Thoracic aorta (tissue), 2 donors: ENCODE results near the gene TIAL1. TPM values are rescaled to one million over a fixed set of nuclear protein-coding genes. Genes with fewer than 3 reads are reported as not detected.

Experiments
- ATAC-seq: fragments of 150-250 bp; one replicate; pipeline ENCODE4 v1.8.0; 2017; ENCODE audit warnings: low read depth; ENCODE audit not compliant: insufficient number of reproducible peaks, low FRiP score
- DNase-seq: peaks from one replicate; pipeline ENCODE4 v3.0.0-alpha.2; 2020; ENCODE audit warnings: low spot score
- H3K27ac ChIP-seq, 2 donors: fragments of 200-600 bp; sonication (generic); 1 replicate in 1 of 2; 2 replicates in 1 of 2; pipeline ENCODE4 v1.5.1; 2016; ENCODE audit warnings: mild to moderate bottlenecking in 2 of 2, moderate library complexity in 2 of 2
- H3K27me3 ChIP-seq: fragments of 200-600 bp; sonication (generic); replicated peaks from 2 replicates; pipeline ENCODE4 v1.6.0; 2016; ENCODE audit warnings: mild to moderate bottlenecking; ENCODE audit not compliant: insufficient read depth
- H3K36me3 ChIP-seq: fragments of 200-600 bp; sonication (generic); one replicate; pipeline ENCODE4 v1.5.1; 2016
- H3K4me1 ChIP-seq, 2 donors: fragments of 200-600 bp; sonication (generic); 1 replicate in 1 of 2; 2 replicates in 1 of 2; pipeline versions ENCODE4 v1.5.1 to v1.6.0; 2016; ENCODE audit warnings: low read depth in 2 of 2, mild to moderate bottlenecking in 1 of 2; ENCODE audit not compliant: control insufficient read depth in 1 of 2
- H3K4me3 ChIP-seq: fragments of 200-600 bp; sonication (generic); 2 replicates; pipeline ENCODE4 v1.5.1; 2016; ENCODE audit warnings: mild to moderate bottlenecking
- H3K9me3 ChIP-seq: fragments of 200-600 bp; sonication (generic); 2 replicates; pipeline ENCODE4 v1.5.1; 2016
- total RNA-seq, 2 donors: library from RNA; depleted of rRNA; stranded (reverse); fragments of >200 nt; gene quantifications; one replicate each; pipeline versions ENCODE4 v1.1.0 to v1.2.3, GENCODE V29; 2016
- TF ChIP-seq, protein P1 (sequence below): fragments of 200-600 bp; sonication (generic); IDR thresholded peaks from one replicate; pipeline ENCODE4 v1.5.1; 2019; ENCODE audit warnings: antibody characterized with exemption

TIAL1 gene
- total RNA-seq, 2 donors from 2014 or later, result 72.4 to 79.5 TPM

GRCh38 chr10:119602241-119603095 lies 5.7 kb upstream of the TIAL1 start:
- no peaks in the 10 kb centered on the region for H3K9me3 ChIP-seq
- DNase-seq (no peak), ATAC-seq (no peak)
- TF ChIP-seq, protein P1, sequence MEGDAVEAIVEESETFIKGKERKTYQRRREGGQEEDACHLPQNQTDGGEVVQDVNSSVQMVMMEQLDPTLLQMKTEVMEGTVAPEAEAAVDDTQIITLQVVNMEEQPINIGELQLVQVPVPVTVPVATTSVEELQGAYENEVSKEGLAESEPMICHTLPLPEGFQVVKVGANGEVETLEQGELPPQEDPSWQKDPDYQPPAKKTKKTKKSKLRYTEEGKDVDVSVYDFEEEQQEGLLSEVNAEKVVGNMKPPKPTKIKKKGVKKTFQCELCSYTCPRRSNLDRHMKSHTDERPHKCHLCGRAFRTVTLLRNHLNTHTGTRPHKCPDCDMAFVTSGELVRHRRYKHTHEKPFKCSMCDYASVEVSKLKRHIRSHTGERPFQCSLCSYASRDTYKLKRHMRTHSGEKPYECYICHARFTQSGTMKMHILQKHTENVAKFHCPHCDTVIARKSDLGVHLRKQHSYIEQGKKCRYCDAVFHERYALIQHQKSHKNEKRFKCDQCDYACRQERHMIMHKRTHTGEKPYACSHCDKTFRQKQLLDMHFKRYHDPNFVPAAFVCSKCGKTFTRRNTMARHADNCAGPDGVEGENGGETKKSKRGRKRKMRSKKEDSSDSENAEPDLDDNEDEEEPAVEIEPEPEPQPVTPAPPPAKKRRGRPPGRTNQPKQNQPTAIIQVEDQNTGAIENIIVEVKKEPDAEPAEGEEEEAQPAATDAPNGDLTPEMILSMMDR, result no peak
- peaks cover 0 to 3% of the 10 kb centered on the region in 2 donors for H3K4me1 ChIP-seq
- no peak overlapping the region for H3K27ac ChIP-seq
- no peak overlapping the region for H3K4me3 ChIP-seq
- no peaks in the 10 kb centered on the region for H3K36me3 ChIP-seq
- no peaks in the 10 kb centered on the region for H3K27me3 ChIP-seq

DNA sequence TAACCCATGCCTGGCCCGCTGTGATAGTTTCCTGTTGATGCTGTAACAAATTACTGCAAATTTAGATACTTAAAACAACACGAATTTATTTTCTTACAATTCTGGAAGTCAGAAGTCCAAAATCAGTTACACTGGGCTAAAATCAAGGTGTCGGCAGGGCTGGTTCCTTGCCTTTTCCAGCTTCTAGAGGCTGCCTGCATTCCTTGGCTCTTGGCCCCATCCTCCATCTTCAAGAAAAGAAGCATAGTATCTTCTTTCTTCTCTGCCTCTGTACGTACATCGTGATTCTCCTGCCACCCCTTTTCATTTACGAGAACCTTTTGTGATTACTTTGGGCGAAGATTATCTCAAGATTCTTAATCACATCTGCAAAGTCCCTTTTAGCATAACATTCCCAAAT lies 1.6 kb upstream of the TIAL1 start:
- Histone ChIP-seq H3K27ac (no peak overlapping the region), H3K36me3 (no peaks in the 10 kb centered on the region), H3K4me3 (no peak overlapping the region), H3K4me1 (peaks cover 14 to 26% of the 10 kb centered on the region in 2 donors), H3K9me3 (no peaks in the 10 kb centered on the region), H3K27me3 (no peaks in the 10 kb centered on the region)
- DNase-seq, result no peak
- no peak for ATAC-seq
- TF ChIP-seq, protein P1, result no peak

DNA sequence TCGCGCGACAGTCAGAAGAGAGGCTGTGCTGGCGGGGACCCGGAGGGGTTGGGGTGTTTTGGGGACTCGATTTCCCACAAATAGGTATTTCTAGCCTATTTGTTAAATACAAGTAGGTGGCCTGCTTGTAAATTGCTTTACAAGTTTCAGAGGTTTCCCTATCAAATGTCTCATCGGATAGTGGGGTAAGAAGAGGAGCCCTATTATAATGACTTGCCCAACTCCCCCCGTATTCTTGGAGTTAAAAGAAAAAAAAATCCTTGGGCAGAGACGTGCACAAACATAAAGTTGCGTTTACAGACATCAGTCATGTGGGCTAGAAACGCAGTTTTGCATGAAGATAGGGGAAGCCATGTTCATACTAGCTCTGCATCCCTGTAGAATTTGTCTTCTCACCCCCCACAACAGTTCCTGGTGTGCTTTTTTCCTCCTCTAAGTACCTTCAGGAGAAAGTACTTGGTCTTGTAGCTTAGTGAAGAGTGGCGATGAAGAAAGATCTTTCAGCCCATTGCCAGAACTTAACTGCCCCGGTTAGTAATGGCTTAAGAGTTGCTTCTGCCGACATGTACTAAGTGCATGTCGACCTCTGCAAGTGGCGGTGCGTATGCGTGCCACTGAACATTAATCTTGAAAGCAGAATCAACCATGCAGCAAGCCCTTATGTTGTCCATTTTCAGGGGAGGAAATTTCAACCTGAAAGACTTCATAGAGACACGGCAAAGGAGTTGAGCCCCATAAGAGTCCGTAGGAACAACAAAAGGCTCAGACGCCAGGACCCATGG lies 832 bp upstream of the TIAL1 start:
- DNase-seq (no peak), ATAC-seq (no peak)
- no peaks in the 10 kb centered on the region for H3K27me3 ChIP-seq
- TF ChIP-seq, protein P1, result no peak
- no peaks in the 10 kb centered on the region for H3K36me3 ChIP-seq
- H3K27ac ChIP-seq, result peak overlapping the region in 1 of 2 donors; percentile 98
- no peaks in the 10 kb centered on the region for H3K9me3 ChIP-seq
- H3K4me1 ChIP-seq, result peaks cover 20 to 35% of the 10 kb centered on the region in 2 donors
- H3K4me3 ChIP-seq, result peak overlapping the region; percentile 92

DNA sequence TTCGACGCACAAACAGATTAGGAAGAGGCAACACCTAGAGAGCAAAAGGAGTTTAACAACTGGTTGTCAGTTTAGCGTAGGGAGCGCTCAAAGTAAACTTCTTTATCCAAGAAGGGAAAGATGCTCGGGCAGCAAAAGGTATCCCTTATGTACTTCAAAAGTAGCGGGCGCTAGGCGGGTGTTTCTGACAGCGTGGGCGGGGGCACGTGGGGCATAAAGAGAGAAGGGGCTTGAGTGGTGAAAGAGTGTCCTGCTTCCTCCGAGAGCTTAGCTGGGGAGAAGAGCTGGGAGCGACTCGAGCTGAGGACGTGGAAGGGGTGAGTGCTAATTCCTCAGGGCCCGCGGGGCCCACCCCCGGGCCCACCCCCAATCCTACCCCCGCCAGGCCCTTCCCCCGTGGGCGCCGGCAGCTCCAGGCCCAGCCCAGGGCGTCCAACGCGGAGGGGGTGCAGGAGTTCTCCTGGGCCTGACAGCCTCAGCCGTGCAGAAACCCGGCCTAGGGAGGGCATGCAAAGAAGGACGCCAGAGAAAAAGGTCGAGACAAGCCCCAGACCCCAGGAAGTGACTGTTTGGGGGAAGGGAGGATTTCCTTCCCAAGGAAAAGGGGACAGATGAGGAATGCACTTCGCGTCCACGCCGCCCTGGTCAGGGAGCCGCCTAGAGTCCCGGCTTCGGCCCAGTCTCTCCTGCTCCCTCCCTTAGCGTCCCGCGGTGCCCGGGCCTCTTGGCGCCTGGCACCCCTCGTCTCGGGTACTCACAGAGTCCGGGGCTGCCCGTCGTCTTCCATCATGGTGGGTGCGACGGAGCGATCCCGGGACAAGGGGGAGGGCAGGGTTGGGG lies 868 bp downstream of the TIAL1 start:
- Histone ChIP-seq H3K36me3 (no peaks in the 10 kb centered on the region), H3K4me3 (peak overlapping the region; percentile 92), H3K9me3 (no peaks in the 10 kb centered on the region), H3K4me1 (peaks cover 23 to 43% of the 10 kb centered on the region in 2 donors), H3K27me3 (no peaks in the 10 kb centered on the region), H3K27ac (peak overlapping the region; percentile 98)
- TF ChIP-seq, protein P1, result no peak
- DNase-seq (no peak), ATAC-seq (no peak)
